ENCODE measurements around the gene KPNA2. TPM values are rescaled to one million over a fixed set of nuclear protein-coding genes. Genes with fewer than 3 reads are reported as not detected.
"Not testable (repeated sequence)": the region's sequence is repeated elsewhere in the genome, so short reads cannot be mapped to it uniquely, and the experiment has no call there.

The KPNA2 gene
- total RNA-seq, 2 experiments from 2014 or later = 64.4 to 65.9 TPM

GRCh38 chr17:68036304-68037147 is 991 bp downstream of the KPNA2 start:
- Mint-ChIP-seq H3K27ac (peak overlapping the region; percentile 93), H3K4me1 (ENCODE audit: low read depth) (peaks cover 17% of the 10 kb centered on the region), H3K9me3 (no peaks in the 10 kb centered on the region), H3K4me3 (peak overlapping the region; percentile 98), H3K36me3 (ENCODE audit: low read depth) (peaks cover 37% of the 10 kb centered on the region), H3K27me3 (no peaks in the 10 kb centered on the region)
- Histone ChIP-seq H3K9me3 (ENCODE audit: control insufficient read depth in 1 of 2, insufficient read depth in 1 of 2, low read length in 2 of 2) (no peaks in the 10 kb centered on the region), H3K36me3 (ENCODE audit: insufficient read depth, low read length) (peaks cover 23% of the 10 kb centered on the region), H3K27me3 (ENCODE audit: control insufficient read depth in 1 of 2, insufficient read depth in 2 of 2, low read length in 2 of 2) (no peaks in the 10 kb centered on the region), H3K4me3 (ENCODE audit: low read length) (peak overlapping the region; percentile 90), H3K4me1 (ENCODE audit: insufficient read depth, low read length) (peaks cover 7% of the 10 kb centered on the region), H3K27ac (ENCODE audit: low read depth in 1 of 2, low read length in 2 of 2) (peak overlapping the region; percentile 75 to 79)
- intact Hi-C loops (cut with DNase I, micrococcal nuclease) = loop anchor here (5.0 to 10.0 kb wide), 4 partner anchors 211 to 662 kb away; partner anchors contain the start of genes WIPI1 (in 2 of the 2), AMZ2 (in 1 of the 2), NOL11 (in 1 of the 2) and PITPNC1 (in 1 of the 2)
- no peak for TF ChIP-seq CTCF (IDR thresholded peaks at IDR 0.05)
- POLR2A ChIA-PET = interaction anchor here (0.6 to 2.0 kb wide), 5 partner anchors 17 to 421 kb away, joined by 3 to 16 read pairs (median 6); partner anchors contain the start of genes ARSG and WIPI1
- CTCF ChIA-PET = interaction anchor here (1.1 to 1.4 kb wide), 2 partner anchors 17 to 25 kb away, joined by 4 read pairs; no protein-coding TSS in a partner anchor
- ATAC-seq (ENCODE audit: poor library complexity) (no peak), DNase-seq (no peak)

- ATAC-seq (ENCODE audit: poor library complexity) (no peak), DNase-seq (no peak)
- Mint-ChIP-seq H3K36me3 (ENCODE audit: low read depth) (peaks cover 46% of the 10 kb centered on the region), H3K27ac (no peak overlapping the region), H3K4me1 (ENCODE audit: low read depth) (no peaks in the 10 kb centered on the region), H3K27me3 (no peaks in the 10 kb centered on the region), H3K4me3 (no peak overlapping the region), H3K9me3 (no peaks in the 10 kb centered on the region)
- ChIA-PET CTCF (no interaction called here), POLR2A (no interaction called here)
- Histone ChIP-seq H3K36me3 (ENCODE audit: insufficient read depth, low read length) (peaks cover 33% of the 10 kb centered on the region), H3K4me3 (ENCODE audit: low read length) (no peak overlapping the region), H3K27me3 (ENCODE audit: control insufficient read depth in 1 of 2, insufficient read depth in 2 of 2, low read length in 2 of 2) (no peaks in the 10 kb centered on the region), H3K27ac (ENCODE audit: low read depth in 1 of 2, low read length in 2 of 2) (no peak overlapping the region), H3K9me3 (ENCODE audit: control insufficient read depth in 1 of 2, insufficient read depth in 1 of 2, low read length in 2 of 2) (no peaks in the 10 kb centered on the region), H3K4me1 (ENCODE audit: insufficient read depth, low read length) (no peaks in the 10 kb centered on the region)
- TF ChIP-seq CTCF (IDR thresholded peaks at IDR 0.05) = no peak
- intact Hi-C loops (cut with DNase I, micrococcal nuclease) = no loop called here
Measured at GRCh38 chr17:68047153-68047846, 11.8 kb downstream of the KPNA2 start.

DNA sequence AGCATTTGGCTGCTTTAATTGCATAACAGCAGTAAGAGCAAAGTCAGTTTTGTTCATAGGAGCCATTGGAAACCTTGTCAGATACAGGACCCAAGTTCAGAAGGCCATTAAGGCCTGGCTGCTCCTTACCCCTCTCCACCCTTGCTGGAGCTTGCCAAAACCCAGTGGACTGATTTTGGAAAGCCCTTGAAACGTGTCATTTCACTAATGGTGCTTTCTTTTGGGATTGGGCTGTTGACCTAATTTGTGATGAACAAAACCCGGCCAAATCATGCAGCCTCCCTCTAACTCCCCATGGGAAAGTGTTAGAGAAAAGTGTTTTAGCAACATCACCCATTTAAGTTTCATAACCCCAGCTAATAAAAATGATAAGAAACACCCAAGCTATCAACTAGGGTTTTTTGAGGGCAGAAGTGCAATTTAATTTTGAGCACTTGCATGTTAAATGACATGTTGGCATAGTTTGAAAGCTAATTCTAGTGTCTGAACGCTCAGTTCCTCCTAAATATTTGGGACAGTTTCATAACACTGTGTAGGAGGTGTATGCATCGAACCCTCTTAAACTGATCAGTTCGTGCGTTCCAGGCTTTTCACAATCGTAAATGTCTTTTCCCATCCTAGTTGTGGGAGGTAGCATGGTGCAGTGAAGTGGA is 12.5 kb downstream of the KPNA2 start:
- H3K4me1 Mint-ChIP-seq (ENCODE audit: low read depth); H3K4me3 Mint-ChIP-seq; H3K27ac ChIP-seq (ENCODE audit: low read depth in 1 of 2, low read length in 2 of 2); H3K4me1 ChIP-seq (ENCODE audit: insufficient read depth, low read length); ATAC-seq (ENCODE audit: poor library complexity); H3K27ac Mint-ChIP-seq; DNase-seq; H3K27me3 ChIP-seq (ENCODE audit: control insufficient read depth in 1 of 2, insufficient read depth in 2 of 2, low read length in 2 of 2); POLR2A ChIA-PET; intact Hi-C loops (cut with DNase I, micrococcal nuclease); CTCF ChIA-PET; H3K4me3 ChIP-seq (ENCODE audit: low read length); H3K9me3 ChIP-seq (ENCODE audit: control insufficient read depth in 1 of 2, insufficient read depth in 1 of 2, low read length in 2 of 2); H3K27me3 Mint-ChIP-seq; H3K9me3 Mint-ChIP-seq: not testable (repeated sequence)
- H3K36me3 ChIP-seq (ENCODE audit: insufficient read depth, low read length) = peaks cover 31% of the 10 kb centered on the region
- peaks cover 39% of the 10 kb centered on the region for H3K36me3 Mint-ChIP-seq (ENCODE audit: low read depth)

Data from CD4-positive, alpha-beta T cell (primary cell).